HepG2 (cell line): ENCODE measurements around the gene SFRP4. TPM values are rescaled to one million over a fixed set of nuclear protein-coding genes. Genes with fewer than 3 reads are reported as not detected.

Experiments
- ATF4 ChIP-seq, 2 experiments: fragments of 450-650 bp in 1 of 2; sonication (generic) in 1 of 2; formaldehyde crosslinking; IDR thresholded peaks; 2 replicates each; pipeline versions ENCODE4 v1.5.0 to v1.8.0; 2020 to 2022; ENCODE audit warnings: mild to moderate bottlenecking in 1 of 2, missing genetic modification reagents in 1 of 2
- CBX1 ChIP-seq: IDR thresholded peaks from one replicate; pipeline ENCODE4 v1.6.1; 2016; ENCODE audit warnings: antibody characterized with exemption, low read depth
- ETS1 ChIP-seq: sonication (generic); formaldehyde crosslinking; IDR thresholded peaks from 2 replicates; pipeline ENCODE4 v1.4.0; 2020; ENCODE audit warnings: missing genetic modification reagents
- MAZ ChIP-seq, 2 experiments: sonication (generic) in 1 of 2; formaldehyde crosslinking in 1 of 2; IDR thresholded peaks; 2 replicates each; pipeline versions ENCODE4 v1.5.0 to v1.6.1; 2012 to 2020; ENCODE audit warnings: low read depth in 2 of 2, mild to moderate bottlenecking in 2 of 2, borderline replicate concordance in 1 of 2, improper control_type of control experiment in 1 of 2, low read length in 1 of 2, missing genetic modification reagents in 1 of 2, moderate library complexity in 1 of 2
- MEIS1 ChIP-seq: sonication (generic); formaldehyde crosslinking; IDR thresholded peaks from 2 replicates; pipeline ENCODE4 v1.9.0; 2021; ENCODE audit warnings: mild to moderate bottlenecking, missing genetic modification reagents, moderate library complexity, borderline replicate concordance
- SP2 ChIP-seq: sonication (generic); formaldehyde crosslinking; IDR thresholded peaks from 2 replicates; pipeline ENCODE4 v1.5.1; 2020; ENCODE audit warnings: mild to moderate bottlenecking, missing genetic modification reagents
- ZBTB40 ChIP-seq, 2 experiments: fragments of 450-650 bp in 1 of 2; sonication (generic) in 1 of 2; formaldehyde crosslinking in 1 of 2; IDR thresholded peaks; 2 replicates each; pipeline versions ENCODE4 v1.6.1 to v1.8.0; 2016 to 2022; ENCODE audit warnings: antibody characterized with exemption in 1 of 2, mild to moderate bottlenecking in 1 of 2, missing genetic modification reagents in 1 of 2
- ZNF331 ChIP-seq: sonication (generic); formaldehyde crosslinking; IDR thresholded peaks from 2 replicates; pipeline ENCODE4 v1.4.0; 2020; ENCODE audit warnings: missing genetic modification reagents
- ZNF414 ChIP-seq: sonication (generic); formaldehyde crosslinking; IDR thresholded peaks from 2 replicates; pipeline ENCODE4 v1.5.0; 2020; ENCODE audit warnings: missing genetic modification reagents
- ZNF704 ChIP-seq: sonication (generic); formaldehyde crosslinking; IDR thresholded peaks from 2 replicates; pipeline ENCODE4 v1.8.1; 2023; ENCODE audit warnings: mild to moderate bottlenecking, inconsistent platforms, moderate library complexity, missing genetic modification reagents, borderline replicate concordance
- polyA plus RNA-seq, 8 experiments: library from polyadenylated mRNA; depleted of rRNA in 3 of 8; stranded (reverse) in 7 of 8; unstranded in 1 of 8; fragments of >200 nt; fragmentation: Illumina TruSeq in 4 of 8; extraction: Trizol in 4 of 8; gene quantifications; 2 replicates each; pipeline versions ENCODE4 v1.2.1 to v1.2.3, GENCODE V29; 2011 to 2016; ENCODE audit warnings: low read depth in 4 of 8, missing spikeins in 1 of 8, mixed read lengths in 1 of 8; ENCODE audit not compliant: insufficient read depth in 1 of 8
- total RNA-seq, 5 experiments: library from RNA; depleted of rRNA; stranded (reverse); fragments of >200 nt; fragmentation: Illumina TruSeq; extraction: Trizol; gene quantifications; 2 replicates each; pipeline ENCODE4 v1.2.3, GENCODE V29; 2016; ENCODE audit warnings: low read depth in 1 of 5

The SFRP4 gene
- total and polyA plus RNA-seq, 2 of the 13 experiments (the other 11 are each of a cell fraction or from before 2014, with no cell fraction given), result 0.96 to 1.8 TPM

- TF ChIP-seq ZBTB40 (IDR thresholded peaks at IDR 0.05), result no peak
- TF ChIP-seq ZBTB40 (CRISPR knock-in tag; IDR thresholded peaks at IDR 0.05), result peak; percentile 34; the same call in 1 of the 2 replicates
- TF ChIP-seq MEIS1 (CRISPR knock-in tag), result 0 out of 2 replicates have a peak, but pooled peaks have one; percentile 36
- no peak for TF ChIP-seq CBX1
- TF ChIP-seq ETS1, result 0 out of 2 replicates have a peak, but pooled peaks have one; percentile 73
- peak in 1 of 2 experiments; percentile 38; a peak in 1 of 4 replicates for TF ChIP-seq ATF4 (CRISPR knock-in tag; IDR thresholded peaks at IDR 0.05)
- TF ChIP-seq ZNF704 (CRISPR knock-in tag), result peak; percentile 81; the same call in 1 of the 2 replicates
- no peak for TF ChIP-seq SP2 (CRISPR knock-in tag)
- TF ChIP-seq ZNF414 (CRISPR knock-in tag), result no peak
- TF ChIP-seq ZNF331 (CRISPR knock-in tag), result no peak
- TF ChIP-seq MAZ (IDR thresholded peaks at IDR 0.05; ENCODE audit: borderline replicate concordance, low read depth, low read length), result 0 out of 2 replicates have a peak, but pooled peaks have one; percentile 29
- TF ChIP-seq MAZ (CRISPR knock-in tag; IDR thresholded peaks at IDR 0.05; ENCODE audit: low read depth), result no peak
Measured at GRCh38 chr7:37916673-37917660, at the start of gene SFRP4 (continued).
